Measurements from ENCODE around the gene COPS9. TPM values are rescaled to one million over a fixed set of nuclear protein-coding genes. Genes with fewer than 3 reads are reported as not detected.

The COPS9 gene
- total RNA-seq, 1 experiment from 2014 or later, result 204 TPM

GRCh38 chr2:240128608-240129145 is 7.4 kb downstream of the COPS9 start:
- no peaks in the 10 kb centered on the region for H3K27me3 ChIP-seq (ENCODE audit: control insufficient read depth, insufficient read depth, low read length)
- H3K36me3 ChIP-seq (replicated peaks; ENCODE audit: control insufficient read depth, insufficient read depth, low read length), result peaks cover 32% of the 10 kb centered on the region
- DNase-seq, result peak; percentile 13
- no peak overlapping the region for H3K4me3 ChIP-seq (ENCODE audit: insufficient read depth, low read depth, low read length)

- DNase-seq, result no peak
- Histone ChIP-seq H3K36me3 (replicated peaks; ENCODE audit: control insufficient read depth, insufficient read depth, low read length) (peaks cover 32% of the 10 kb centered on the region), H3K4me3 (ENCODE audit: insufficient read depth, low read depth, low read length) (no peak overlapping the region), H3K27me3 (ENCODE audit: control insufficient read depth, insufficient read depth, low read length) (no peaks in the 10 kb centered on the region)
Observed at GRCh38 chr2:240127911-240128607, 8.0 kb downstream of the COPS9 start.

GRCh38 chr2:240127191-240127750 is 8.8 kb downstream of the COPS9 start:
- peak; percentile 16 for DNase-seq
- H3K36me3 ChIP-seq (replicated peaks; ENCODE audit: control insufficient read depth, insufficient read depth, low read length), result peaks cover 25% of the 10 kb centered on the region
- no peaks in the 10 kb centered on the region for H3K27me3 ChIP-seq (ENCODE audit: control insufficient read depth, insufficient read depth, low read length)
- H3K4me3 ChIP-seq (ENCODE audit: insufficient read depth, low read depth, low read length), result no peak overlapping the region

GRCh38 chr2:240126731-240127130 is 9.4 kb downstream of the COPS9 start:
- Histone ChIP-seq H3K36me3 (replicated peaks; ENCODE audit: control insufficient read depth, insufficient read depth, low read length) (peaks cover 22% of the 10 kb centered on the region), H3K4me3 (ENCODE audit: insufficient read depth, low read depth, low read length) (no peak overlapping the region), H3K27me3 (ENCODE audit: control insufficient read depth, insufficient read depth, low read length) (no peaks in the 10 kb centered on the region)
- no peak for DNase-seq

GRCh38 chr2:240125742-240126141 is 10.4 kb downstream of the COPS9 start:
- no peak overlapping the region for H3K4me3 ChIP-seq (ENCODE audit: insufficient read depth, low read depth, low read length)
- DNase-seq, result no peak
- peaks cover 16% of the 10 kb centered on the region for H3K36me3 ChIP-seq (replicated peaks; ENCODE audit: control insufficient read depth, insufficient read depth, low read length)
- H3K27me3 ChIP-seq (ENCODE audit: control insufficient read depth, insufficient read depth, low read length), result no peaks in the 10 kb centered on the region

- H3K36me3 ChIP-seq (replicated peaks; ENCODE audit: control insufficient read depth, insufficient read depth, low read length), result peaks cover 6% of the 10 kb centered on the region
- H3K4me3 ChIP-seq (ENCODE audit: insufficient read depth, low read depth, low read length), result no peak overlapping the region
- peak; percentile 16 for DNase-seq
- H3K27me3 ChIP-seq (ENCODE audit: control insufficient read depth, insufficient read depth, low read length), result no peaks in the 10 kb centered on the region
Observed at GRCh38 chr2:240124651-240125030, 11.5 kb downstream of the COPS9 start.

- Histone ChIP-seq H3K36me3 (replicated peaks; ENCODE audit: control insufficient read depth, insufficient read depth, low read length) (peaks cover 4% of the 10 kb centered on the region), H3K4me3 (ENCODE audit: insufficient read depth, low read depth, low read length) (no peak overlapping the region), H3K27me3 (ENCODE audit: control insufficient read depth, insufficient read depth, low read length) (no peaks in the 10 kb centered on the region)
- peak; percentile 59 for DNase-seq
Observed at GRCh38 chr2:240123821-240124650, 12.1 kb downstream of the COPS9 start.

GRCh38 chr2:240121675-240122074 is 14.4 kb downstream of the COPS9 start:
- peak; percentile 20 for DNase-seq
- Histone ChIP-seq H3K4me3 (ENCODE audit: insufficient read depth, low read depth, low read length) (no peak overlapping the region), H3K36me3 (replicated peaks; ENCODE audit: control insufficient read depth, insufficient read depth, low read length) (no peaks in the 10 kb centered on the region; the same call in 1 of the 2 replicates), H3K27me3 (ENCODE audit: control insufficient read depth, insufficient read depth, low read length) (no peaks in the 10 kb centered on the region)

- Histone ChIP-seq H3K4me3 (ENCODE audit: insufficient read depth, low read depth, low read length) (no peak overlapping the region), H3K27me3 (ENCODE audit: control insufficient read depth, insufficient read depth, low read length) (no peaks in the 10 kb centered on the region), H3K36me3 (replicated peaks; ENCODE audit: control insufficient read depth, insufficient read depth, low read length) (no peaks in the 10 kb centered on the region; the same call in 1 of the 2 replicates)
- no peak for DNase-seq
Observed at GRCh38 chr2:240121190-240121589, 14.9 kb downstream of the COPS9 start.

- Histone ChIP-seq H3K27me3 (ENCODE audit: control insufficient read depth, insufficient read depth, low read length) (no peaks in the 10 kb centered on the region), H3K4me3 (ENCODE audit: insufficient read depth, low read depth, low read length) (no peak overlapping the region)
- no peak for DNase-seq
Observed at GRCh38 chr2:240114233-240114632, 21.9 kb downstream of the COPS9 start.

GRCh38 chr2:240112914-240113690 is 23.0 kb downstream of the COPS9 start:
- H3K36me3 ChIP-seq (replicated peaks; ENCODE audit: control insufficient read depth, insufficient read depth, low read length), result no peaks in the 10 kb centered on the region
- no peaks in the 10 kb centered on the region for H3K27me3 ChIP-seq (ENCODE audit: control insufficient read depth, insufficient read depth, low read length)
- no peak overlapping the region for H3K4me3 ChIP-seq (ENCODE audit: insufficient read depth, low read depth, low read length)
- peak; percentile 59 for DNase-seq

More at GRCh38 chr2:240114233-240114632, 21.9 kb downstream of the COPS9 start:
- no peaks in the 10 kb centered on the region for H3K36me3 ChIP-seq (replicated peaks; ENCODE audit: control insufficient read depth, insufficient read depth, low read length)

GRCh38 chr2:240111253-240111652 is 24.9 kb downstream of the COPS9 start:
- no peak for DNase-seq
- no peak overlapping the region for H3K4me3 ChIP-seq (ENCODE audit: insufficient read depth, low read depth, low read length)
- no peaks in the 10 kb centered on the region for H3K36me3 ChIP-seq (replicated peaks; ENCODE audit: control insufficient read depth, insufficient read depth, low read length)
- no peaks in the 10 kb centered on the region for H3K27me3 ChIP-seq (ENCODE audit: control insufficient read depth, insufficient read depth, low read length)

- Histone ChIP-seq H3K36me3 (replicated peaks; ENCODE audit: control insufficient read depth, insufficient read depth, low read length) (no peaks in the 10 kb centered on the region), H3K27me3 (ENCODE audit: control insufficient read depth, insufficient read depth, low read length) (no peaks in the 10 kb centered on the region), H3K4me3 (ENCODE audit: insufficient read depth, low read depth, low read length) (no peak overlapping the region)
- DNase-seq, result no peak
Observed at GRCh38 chr2:240109386-240109785, 26.7 kb downstream of the COPS9 start.

GRCh38 chr2:240107477-240107796 is 28.7 kb downstream of the COPS9 start:
- no peaks in the 10 kb centered on the region for H3K27me3 ChIP-seq (ENCODE audit: control insufficient read depth, insufficient read depth, low read length)
- peak; percentile 26 for DNase-seq
- no peak overlapping the region for H3K4me3 ChIP-seq (ENCODE audit: insufficient read depth, low read depth, low read length)
- no peaks in the 10 kb centered on the region for H3K36me3 ChIP-seq (replicated peaks; ENCODE audit: control insufficient read depth, insufficient read depth, low read length)
